ENCODE data around the gene METTL8. TPM values are rescaled to one million over a fixed set of nuclear protein-coding genes. Genes with fewer than 3 reads are reported as not detected.

Gene METTL8
- total and polyA plus RNA-seq, 3 donors from 2014 or later, result 21.7 to 34.3 (median 24.3) TPM

GRCh38 chr2:171348056-171348455, 85.7 kb downstream of the METTL8 start:
- no peak for TF ChIP-seq POLR2A (IDR thresholded peaks at IDR 0.05)
- no peak for TF ChIP-seq CTCF (IDR thresholded peaks at IDR 0.05)
- intact Hi-C loops (cut with DNase I; ENCODE audit: low total_unique reads), result no loop called here
- no peaks in the 10 kb centered on the region for H3K9me3 ChIP-seq
- no peaks in the 10 kb centered on the region for H3K36me3 ChIP-seq (ENCODE audit: low read depth, missing control alignments)
- 62 to 89% methylated on average over 1 of the region's 1 CpG for WGBS, 2 donors
- H3K27me3 ChIP-seq, result no peaks in the 10 kb centered on the region
- peak overlapping the region in 1 of 2 donors; percentile 61 for H3K27ac ChIP-seq
- no peak for DNase-seq
- H3K4me1 ChIP-seq, result peaks cover 31% of the 10 kb centered on the region
- no peak overlapping the region for H3K4me3 ChIP-seq

- TF ChIP-seq CTCF (IDR thresholded peaks at IDR 0.05) (no peak), POLR2A (IDR thresholded peaks at IDR 0.05) (no peak)
- intact Hi-C loops (cut with DNase I; ENCODE audit: low total_unique reads), result no loop called here
- H3K9me3 ChIP-seq, result no peaks in the 10 kb centered on the region
- no peaks in the 10 kb centered on the region for H3K36me3 ChIP-seq (ENCODE audit: low read depth, missing control alignments)
- no peaks in the 10 kb centered on the region for H3K27me3 ChIP-seq
- no peak overlapping the region for H3K4me3 ChIP-seq
- peak; percentile 28 for DNase-seq
- H3K27ac ChIP-seq, result peak overlapping the region in 1 of 2 donors; percentile 61
- 27 to 55% methylated on average over 3 of the region's 3 CpGs for whole genome bisulfite sequencing, 2 donors
- H3K4me1 ChIP-seq, result peaks cover 33% of the 10 kb centered on the region
Measured at GRCh38 chr2:171347591-171348032, 86.2 kb downstream of the METTL8 start.

GRCh38 chr2:171346723-171347557, 86.8 kb downstream of the METTL8 start:
- Histone ChIP-seq H3K27ac (peak overlapping the region in 1 of 2 donors; percentile 61), H3K4me3 (no peak overlapping the region), H3K9me3 (no peaks in the 10 kb centered on the region), H3K27me3 (no peaks in the 10 kb centered on the region), H3K36me3 (ENCODE audit: low read depth, missing control alignments) (no peaks in the 10 kb centered on the region), H3K4me1 (peaks cover 35% of the 10 kb centered on the region)
- TF ChIP-seq CTCF (IDR thresholded peaks at IDR 0.05), result no peak
- no peak for TF ChIP-seq POLR2A (IDR thresholded peaks at IDR 0.05)
- no peak for DNase-seq
- WGBS, 2 donors, result 43 to 60% methylated on average over 10 of the region's 10 CpGs
- intact Hi-C loops (cut with DNase I; ENCODE audit: low total_unique reads), result no loop called here

GRCh38 chr2:171345971-171346722, 87.6 kb downstream of the METTL8 start:
- no peaks in the 10 kb centered on the region for H3K9me3 ChIP-seq
- WGBS, 2 donors, result 87 to 95% methylated on average over 3 of the region's 3 CpGs
- no peaks in the 10 kb centered on the region for H3K27me3 ChIP-seq
- no peak for TF ChIP-seq CTCF (IDR thresholded peaks at IDR 0.05)
- TF ChIP-seq POLR2A (IDR thresholded peaks at IDR 0.05), result no peak
- no peak overlapping the region for H3K4me3 ChIP-seq
- peaks cover 39% of the 10 kb centered on the region for H3K4me1 ChIP-seq
- no peak for DNase-seq
- peak overlapping the region in 1 of 2 donors; percentile 61 for H3K27ac ChIP-seq
- no peaks in the 10 kb centered on the region for H3K36me3 ChIP-seq (ENCODE audit: low read depth, missing control alignments)
- intact Hi-C loops (cut with DNase I; ENCODE audit: low total_unique reads), result no loop called here
